GM19043 (cell line): Measurements from ENCODE around the gene COG5.
A peak's percentile ranks its signal among the peaks of the same experiment; 100 is the strongest.
"Not testable (repeated sequence)": the region's sequence is repeated elsewhere in the genome, so short reads cannot be mapped to it uniquely, and the experiment has no call there.

Experiments
- ATAC-seq: cut with Tn5 transposase; IDR thresholded peaks from one replicate; pipeline ENCODE4 v1.9.1; 2021; ENCODE audit warnings: low read depth; ENCODE audit not compliant: unreplicated experiment

Gene COG5

DNA sequence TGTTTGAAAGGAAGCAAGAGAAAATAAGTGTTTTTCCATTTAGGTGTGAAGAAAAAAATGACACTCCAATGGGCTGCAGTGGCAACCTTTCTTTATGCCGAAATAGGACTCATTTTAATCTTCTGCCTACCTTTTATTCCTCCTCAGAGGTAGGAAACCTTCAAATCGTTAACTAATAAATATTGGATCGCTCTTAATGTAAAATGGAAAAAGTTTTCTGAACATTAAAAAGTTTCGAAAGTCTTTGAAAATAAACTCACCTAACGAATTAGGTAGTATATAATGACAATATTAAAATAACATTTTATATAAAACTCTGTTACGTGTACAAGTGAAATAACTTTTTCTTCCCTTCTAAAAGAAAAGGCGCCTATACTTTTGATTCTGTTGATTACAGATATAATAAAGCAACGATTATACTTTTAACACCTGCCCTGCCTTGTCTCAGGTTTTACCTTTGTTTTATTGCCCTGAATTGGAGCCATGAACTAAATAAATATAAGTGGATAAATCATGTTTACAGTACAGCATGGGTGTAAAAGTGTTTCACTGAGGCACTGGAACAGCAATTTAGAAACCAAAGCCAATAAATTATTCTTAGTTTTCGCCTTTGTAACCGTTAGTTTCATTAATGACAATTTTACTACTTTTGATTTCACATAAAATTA lies 17.1 kb upstream of the COG5 start:
- no peak for ATAC-seq

DNA sequence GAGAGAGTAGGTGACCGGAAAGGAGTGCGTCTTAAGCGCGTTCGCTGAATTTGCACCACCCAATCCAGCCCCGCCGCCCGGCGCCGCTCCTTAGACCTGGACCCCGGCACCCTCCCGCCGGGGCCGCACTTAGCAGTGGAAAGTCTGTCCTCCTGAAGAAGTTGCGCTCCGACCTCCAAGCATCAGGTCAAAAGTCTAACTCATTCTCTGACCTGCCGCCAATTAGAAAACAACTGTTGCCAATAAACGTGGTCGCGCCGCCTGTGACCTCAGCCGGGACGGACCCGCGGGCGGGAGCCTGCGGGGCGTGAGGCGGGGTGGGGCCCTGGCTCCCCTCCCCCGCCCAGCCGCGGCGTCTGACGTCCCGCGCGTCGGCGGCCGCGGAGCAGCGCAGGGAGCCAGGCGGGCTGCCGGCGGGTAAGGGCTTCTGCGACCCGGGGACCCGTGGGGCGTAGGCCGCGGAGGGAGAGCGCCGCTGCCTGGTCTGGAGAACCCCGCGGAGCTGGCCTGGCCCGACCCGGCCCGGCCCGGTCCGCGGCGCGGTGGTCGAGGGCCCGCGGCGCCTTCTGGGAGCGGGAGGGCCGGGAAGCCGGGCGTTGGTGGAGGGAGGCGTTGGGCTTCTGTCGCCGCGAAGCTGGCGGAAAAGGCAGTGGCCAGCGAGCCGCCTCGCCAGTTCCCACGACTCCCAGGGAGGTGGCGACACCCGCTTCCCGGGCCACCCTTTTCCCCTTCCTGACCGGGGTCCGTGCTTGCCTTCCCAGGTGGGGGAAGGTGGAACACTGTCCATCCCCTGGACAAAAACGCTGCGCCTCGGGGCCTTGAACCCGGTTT lies 16.4 kb upstream of the COG5 start, which contains the start of gene BCAP29:
TSS of gene BCAP29 (plus strand) at position 362 of the 831 bp plus-strand sequence. CDS start 527 bp downstream, outside the sequence.
- ATAC-seq: peak; percentile 93

DNA sequence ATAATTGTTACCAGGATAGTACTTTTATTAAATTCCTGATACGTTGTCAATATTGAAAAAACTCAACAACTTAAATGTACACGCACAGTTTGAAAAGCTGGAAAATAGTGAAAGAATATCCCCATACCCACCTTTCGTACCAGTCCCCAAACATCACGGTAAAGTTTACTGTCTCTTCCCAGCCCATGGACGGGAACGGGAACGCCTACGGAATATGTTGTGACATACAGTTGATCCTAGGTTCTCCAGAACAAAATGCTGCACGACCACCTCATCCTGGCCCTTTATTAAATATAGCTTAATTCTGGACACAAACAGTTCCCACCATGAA lies 15.8 kb upstream of the COG5 start:
- no peak for ATAC-seq

DNA sequence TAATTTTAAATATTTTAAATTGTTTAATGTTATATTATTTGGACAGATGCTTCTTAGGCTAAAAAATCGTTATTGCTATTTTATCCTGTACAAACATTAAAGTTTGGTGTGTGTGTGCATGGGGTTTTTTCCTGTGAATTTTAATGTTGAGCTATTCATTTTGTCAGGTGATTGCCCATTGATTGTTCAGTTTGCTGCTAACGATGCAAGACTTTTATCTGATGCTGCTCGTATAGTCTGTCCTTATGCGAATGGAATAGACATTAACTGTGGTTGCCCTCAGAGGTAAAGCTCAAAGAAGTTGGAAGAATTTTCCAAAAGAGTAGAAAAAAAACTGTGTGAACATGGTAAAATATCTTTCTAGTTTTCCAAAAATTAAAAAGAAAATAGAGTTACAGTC lies 9.8 kb upstream of the COG5 start:
- no peak for ATAC-seq

DNA sequence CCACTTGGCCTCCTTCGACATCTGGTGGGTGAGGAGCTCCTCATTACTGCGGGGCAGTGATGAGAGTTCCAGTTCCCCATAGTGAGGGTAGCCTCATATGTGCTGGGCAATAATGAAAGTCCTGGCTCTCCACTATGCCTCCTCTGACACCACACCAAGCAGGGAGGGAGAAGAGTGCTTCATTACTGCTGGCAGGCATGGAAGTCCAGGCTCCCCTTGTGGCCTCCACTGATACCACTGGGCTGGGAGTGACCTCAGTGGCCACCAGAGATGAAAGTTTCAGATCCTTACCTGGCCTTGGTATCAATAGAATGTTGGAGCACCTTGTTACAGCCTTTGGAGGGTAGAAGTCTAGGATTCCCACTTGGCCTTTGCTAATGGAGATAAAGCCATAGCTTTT lies 6.6 kb upstream of the COG5 start:
- no peak for ATAC-seq

DNA sequence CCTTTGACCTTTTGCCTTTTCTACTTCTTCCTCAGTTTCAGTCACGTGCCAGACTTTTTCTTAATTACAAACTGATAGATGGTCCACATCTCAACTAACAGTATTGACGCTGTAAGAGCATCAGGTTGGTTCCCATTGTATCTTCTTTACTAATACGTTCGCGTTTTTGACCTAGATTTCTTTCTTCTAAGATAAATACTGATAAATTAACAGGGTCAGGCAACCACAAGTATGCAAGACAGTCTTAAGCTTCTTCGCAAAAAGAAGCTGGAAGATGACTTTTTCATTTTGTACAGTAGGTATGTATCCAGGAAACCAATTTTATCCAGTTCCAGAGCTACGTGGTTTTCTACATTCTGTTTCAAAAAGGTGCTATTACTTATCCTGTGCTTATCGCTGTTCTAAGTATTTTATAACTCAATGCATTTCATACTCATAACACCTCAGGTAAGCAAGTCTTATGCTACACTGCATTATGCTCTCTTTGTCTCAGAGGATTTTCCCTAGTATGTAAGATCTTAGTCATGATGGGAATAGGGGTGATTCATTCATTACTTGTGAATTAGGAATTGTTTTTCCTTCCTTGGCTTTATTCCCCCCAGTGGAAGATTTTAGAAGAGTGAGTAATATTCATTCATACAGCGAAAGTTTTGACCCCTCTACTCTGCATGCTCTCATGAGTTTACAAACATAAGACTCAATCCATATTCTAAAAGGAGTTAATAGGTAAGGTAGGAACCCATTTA lies 1.0 kb upstream of the COG5 start:
- no peak for ATAC-seq

DNA sequence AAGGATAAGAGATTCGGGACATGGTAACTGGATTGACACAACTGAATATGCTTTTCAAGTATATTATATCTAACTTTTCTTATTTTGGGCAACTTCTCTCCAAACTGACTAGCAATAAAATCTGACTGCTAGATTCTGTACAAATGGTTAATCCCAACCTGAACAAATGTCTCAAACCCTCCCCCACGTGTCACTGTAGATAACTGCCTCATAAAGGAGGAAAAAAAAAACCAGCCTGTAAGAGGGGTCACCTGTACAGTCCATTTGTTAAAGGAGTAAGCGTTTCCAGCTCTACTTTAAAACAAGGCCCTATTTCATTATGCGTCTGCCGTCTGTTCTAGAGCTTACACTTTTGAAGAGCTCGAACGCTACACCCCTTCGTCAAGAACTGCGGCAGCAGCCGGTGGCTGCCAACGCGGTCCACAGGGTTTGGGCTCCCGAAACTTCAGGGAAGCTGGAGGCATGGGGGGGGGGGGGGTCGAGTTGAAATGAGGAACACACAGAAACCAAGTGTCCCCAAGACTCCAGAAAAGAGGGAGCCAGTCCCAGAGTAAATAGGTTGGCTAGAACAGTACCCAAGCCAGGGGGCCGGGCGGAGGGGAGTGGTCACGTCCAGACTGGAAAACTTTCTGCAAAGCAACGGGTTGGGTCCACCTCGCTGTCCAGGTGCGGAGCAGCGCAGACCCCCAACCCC lies 492 bp downstream of the COG5 start:
- ATAC-seq: peak; percentile 49

DNA sequence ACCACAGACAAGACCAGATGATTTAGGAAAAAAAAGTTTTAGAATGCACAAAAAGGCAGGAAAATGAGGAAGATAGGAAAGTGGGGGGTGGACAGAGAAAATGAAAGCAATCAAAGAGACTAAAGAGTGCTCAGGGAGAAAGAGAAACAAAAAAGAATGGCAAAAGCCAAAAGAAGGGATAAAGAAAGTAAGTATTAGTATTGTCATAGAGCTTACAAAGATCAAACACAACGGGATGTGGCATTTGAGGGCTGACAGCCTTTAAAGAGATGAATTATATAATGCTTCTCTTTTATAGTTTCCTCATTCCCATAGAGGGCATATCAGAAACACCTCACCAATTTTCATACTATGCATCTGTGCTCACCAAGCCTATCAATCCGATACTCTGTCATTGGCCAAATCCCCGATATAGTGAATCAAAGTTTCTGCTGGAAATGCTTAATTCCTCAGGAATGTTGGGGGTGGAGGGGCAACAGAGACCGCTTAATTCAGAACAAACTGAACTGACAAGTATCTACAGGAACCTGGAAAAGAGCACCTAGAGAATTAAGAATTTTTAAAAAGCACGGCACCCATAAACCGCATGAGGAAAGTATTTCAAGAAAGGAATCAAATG lies 2.7 kb downstream of the COG5 start:
- no peak for ATAC-seq

DNA sequence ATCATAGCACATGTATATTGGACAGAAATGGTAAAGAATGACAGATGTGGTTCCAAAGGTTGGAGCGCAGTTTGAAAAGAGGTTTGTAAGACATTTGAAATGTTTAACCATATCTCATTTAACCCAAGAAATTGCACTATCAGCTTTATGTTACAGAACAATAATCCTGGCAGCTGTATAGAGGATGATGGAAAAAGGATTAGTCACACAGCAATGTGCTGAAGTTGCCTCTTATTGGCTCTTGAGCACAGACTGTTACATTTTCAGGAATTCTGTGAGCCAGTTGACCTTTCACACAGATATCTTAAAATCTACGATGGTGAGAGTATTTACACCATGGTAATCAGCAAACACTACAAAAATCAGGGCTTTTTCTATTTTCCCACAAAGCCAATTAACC lies 3.9 kb downstream of the COG5 start:
- no peak for ATAC-seq

DNA sequence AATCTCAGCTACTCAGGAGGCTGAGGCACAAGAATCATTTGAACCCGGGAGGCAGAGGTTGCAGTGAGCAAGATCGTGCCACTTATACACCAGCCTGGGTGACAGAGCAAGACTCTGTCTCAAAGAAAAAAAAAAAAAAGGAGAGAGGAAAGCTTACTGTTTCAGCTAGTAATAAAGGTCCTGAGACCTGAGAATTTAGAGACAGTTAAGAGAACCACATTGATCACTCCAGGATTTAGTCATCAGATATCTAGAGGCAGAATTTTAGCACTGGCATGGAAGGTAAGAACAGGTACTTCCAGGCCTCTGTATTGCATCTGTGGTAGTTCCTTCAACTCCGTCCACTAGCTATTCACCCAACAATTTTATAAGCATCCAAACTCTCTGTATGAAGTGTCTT lies 7.8 kb downstream of the COG5 start:
- ATAC-seq: no peak

DNA sequence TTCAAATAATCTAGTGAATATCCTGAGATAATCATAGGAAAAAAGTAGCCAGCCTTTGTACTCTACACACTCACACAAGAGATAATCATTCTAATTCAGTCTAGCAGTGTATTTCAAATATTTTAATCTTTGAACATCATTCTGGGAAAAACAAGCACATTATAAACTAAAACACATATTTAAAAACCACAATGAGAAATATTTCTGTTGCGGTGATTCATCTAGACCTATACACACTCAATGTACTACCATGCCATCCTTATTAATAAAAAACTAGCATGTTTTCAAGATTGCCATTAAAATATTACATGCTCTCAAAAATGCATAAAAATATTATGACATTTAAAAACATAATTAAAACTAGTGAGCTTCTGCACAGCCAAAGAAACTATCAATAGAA lies 11.8 kb downstream of the COG5 start:
- no peak for ATAC-seq

DNA sequence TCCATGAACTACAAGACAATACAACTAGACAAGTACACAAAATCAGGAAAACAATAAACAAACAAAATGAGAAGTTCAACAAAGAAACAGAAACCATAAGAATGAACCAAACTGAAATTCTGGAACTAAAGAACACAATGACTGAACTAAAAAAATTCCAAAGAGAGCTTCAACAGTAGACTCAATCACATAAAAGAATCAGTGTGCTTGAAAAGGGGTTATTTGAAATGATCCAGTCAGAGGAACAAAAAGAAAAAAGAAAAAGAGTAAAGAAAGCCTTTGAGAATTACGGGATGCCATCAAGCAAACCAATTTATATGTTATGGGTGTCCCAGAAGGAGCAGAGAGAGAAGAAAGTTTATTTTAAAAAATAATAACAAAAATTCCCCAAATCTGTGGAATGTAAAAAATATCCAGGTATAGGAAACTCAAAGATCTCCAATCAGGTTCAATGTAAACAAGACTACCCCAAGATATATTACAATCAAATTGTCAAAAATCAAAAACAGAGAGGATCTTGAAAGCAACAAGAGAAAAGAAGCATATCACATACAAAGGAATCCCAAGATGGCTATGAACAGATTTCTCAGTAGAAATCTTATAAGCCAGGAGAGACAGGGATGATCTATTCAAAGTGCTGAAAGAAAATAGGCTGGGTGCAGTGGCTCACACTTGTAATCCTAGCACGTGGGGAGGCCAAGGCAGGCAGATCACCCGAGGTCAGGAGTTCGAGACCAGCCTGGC lies 18.7 kb downstream of the COG5 start:
- no peak for ATAC-seq

DNA sequence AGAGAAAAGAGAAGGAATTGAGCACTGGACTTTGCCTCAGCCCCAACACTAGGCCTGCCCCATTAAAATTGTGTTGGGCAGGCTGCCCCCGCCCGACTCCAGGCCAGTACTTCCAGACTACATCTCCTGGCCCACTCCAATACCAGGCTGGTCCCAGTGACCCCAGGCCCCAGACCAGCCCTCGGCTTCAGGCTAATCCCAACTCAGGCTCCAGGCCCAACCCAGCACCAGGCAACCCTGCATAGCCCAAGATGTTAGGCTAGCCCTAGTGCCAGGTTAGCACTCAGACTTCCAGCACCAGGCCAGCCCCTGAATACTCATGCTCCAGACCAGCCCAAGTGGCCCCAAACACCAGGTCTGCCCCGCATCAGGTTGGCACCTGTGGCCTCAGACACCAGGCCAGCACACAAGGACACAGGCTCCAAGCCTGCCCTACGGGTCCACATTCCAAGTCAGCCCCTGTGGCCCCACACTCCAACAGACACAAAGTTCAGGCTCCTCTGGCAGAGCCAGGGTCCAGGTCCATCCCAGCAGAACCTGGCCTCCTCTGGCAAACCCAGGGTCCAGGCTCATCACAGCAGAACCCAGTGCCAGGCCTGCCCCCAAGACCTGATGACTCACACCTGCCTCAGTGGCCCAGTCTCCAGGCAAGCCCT lies 20.3 kb downstream of the COG5 start:
- ATAC-seq: no peak

DNA sequence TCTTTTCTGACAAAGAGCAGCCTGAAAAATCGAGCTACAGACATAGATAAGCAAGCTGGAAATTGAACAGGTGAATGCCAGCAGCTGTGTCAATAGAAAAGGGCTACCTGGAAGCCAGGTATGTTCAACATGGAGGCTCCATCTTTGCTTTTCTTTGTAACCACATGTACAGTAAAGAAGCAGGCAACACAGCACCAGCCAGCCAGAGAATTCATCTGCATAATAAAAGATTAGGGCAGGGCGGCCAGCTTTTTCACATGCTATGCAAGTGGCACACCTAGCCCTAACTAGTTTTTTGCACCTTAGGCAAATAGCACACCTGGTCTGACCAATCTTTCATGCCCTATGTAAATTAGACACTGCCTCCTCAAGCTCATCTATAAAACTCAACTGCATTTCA lies 25.7 kb downstream of the COG5 start:
- ATAC-seq: no peak

DNA sequence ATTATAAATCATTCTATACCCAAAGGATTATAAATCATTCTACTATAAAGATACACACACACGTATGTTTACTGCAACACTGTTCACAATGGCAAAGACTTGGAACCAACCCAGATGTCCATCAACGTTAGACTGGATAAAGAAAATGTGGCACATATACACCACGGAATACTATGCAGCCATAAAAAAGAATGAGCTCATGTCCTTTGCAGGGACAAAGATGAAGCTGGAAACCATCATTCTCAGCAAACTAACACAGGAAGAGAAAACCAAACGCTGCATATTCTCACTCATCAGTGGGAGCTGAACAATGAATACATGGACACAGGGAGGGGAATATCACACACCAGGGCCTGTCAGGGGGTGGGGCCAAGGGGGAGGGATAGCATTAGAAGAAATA lies 26.5 kb downstream of the COG5 start:
- ATAC-seq: not testable (repeated sequence)

DNA sequence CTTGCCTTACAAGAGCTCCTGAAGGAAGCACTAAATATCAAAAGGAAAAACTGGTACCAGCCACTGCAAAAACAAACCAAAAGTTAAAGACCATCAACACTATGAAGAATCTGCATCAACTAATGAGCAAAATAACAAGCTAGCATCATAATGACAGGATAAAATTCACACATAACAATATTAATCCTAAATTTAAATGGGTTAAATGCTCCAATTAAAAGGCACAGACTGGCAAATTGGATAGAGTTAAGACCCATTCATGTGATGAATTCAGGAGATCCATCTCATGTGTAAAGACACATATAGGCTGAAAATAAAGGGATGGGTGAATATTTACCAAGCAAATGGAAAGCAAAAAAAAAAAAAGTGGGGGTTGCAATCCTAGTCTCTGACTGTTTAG lies 29.6 kb downstream of the COG5 start:
- ATAC-seq: no peak

DNA sequence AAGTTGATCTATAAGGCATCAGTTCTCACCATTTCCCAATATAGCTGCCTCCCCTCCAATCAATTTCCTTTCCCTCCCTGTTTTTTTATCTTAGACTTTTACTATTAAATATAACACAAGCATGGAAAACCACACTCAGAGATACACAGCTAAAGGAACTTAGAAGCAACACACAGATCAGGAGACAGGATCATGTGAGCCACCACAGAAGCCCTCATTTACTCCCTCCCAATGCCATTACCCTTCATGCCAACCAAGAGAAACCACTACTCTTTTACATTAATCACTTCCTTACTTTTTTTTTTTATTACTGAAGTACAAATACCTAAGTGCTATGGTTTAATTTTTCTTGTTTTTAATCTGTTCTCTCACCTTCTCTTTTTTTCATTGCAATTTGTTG lies 33.0 kb downstream of the COG5 start:
- ATAC-seq: no peak

DNA sequence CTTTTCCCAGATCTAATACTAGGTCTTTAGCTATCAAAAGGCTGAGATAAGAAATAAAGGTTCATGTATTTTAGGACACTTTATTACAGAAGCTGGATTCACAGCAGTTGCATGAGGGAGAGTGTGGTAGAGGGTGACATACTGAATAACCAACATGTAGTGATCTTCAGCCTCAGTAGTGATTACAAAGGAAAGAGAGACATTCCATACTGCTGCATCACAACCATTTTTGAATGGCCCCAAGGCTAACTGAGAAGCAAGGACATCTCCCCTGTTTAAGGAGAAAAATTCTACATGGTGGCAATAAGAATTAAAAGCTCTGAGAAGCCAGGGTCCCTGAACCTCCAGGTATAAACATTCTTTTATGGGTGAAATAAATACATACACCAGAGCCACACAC lies 35.3 kb downstream of the COG5 start:
- no peak for ATAC-seq

DNA sequence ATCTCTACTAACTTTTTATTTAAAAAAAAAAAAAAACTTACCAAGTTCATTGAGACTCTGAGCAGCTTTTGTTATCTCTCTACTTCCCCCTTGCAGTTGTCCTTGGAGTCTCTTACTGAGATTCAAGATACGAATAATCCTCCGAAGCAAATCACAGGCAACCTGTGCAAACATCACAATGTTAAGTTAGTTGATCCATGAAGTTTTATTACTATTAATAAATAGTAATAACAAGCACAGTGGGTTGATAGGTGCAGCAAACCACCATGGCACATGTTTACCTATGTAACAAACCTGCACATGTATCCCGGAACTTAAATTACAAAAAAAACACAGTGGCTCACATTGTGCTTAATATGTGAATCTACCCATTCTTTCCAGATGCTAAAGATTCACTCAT lies 36.5 kb downstream of the COG5 start:
- no peak for ATAC-seq
